HG03280 (cell line): ENCODE results near the gene SNX19.
A peak's percentile ranks its signal among the peaks of the same experiment; 100 is the strongest.
"Not testable (repeated sequence)": the region's sequence is repeated elsewhere in the genome, so short reads cannot be mapped to it uniquely, and the experiment has no call there.

Experiments used
- ATAC-seq: cut with Tn5 transposase; IDR thresholded peaks from one replicate; pipeline ENCODE4 v1.9.1; 2021; ENCODE audit warnings: mild to moderate bottlenecking, moderate library complexity; ENCODE audit not compliant: unreplicated experiment

Gene SNX19

GRCh38 chr11:130873761-130874160, 42.5 kb downstream of the SNX19 start:
- ATAC-seq, result no peak

- no peak for ATAC-seq
Observed at GRCh38 chr11:130872981-130873380, 43.3 kb downstream of the SNX19 start.

GRCh38 chr11:130872513-130872912, 43.8 kb downstream of the SNX19 start:
- ATAC-seq, result no peak

- no peak for ATAC-seq
Observed at GRCh38 chr11:130872102-130872501, 44.2 kb downstream of the SNX19 start.

GRCh38 chr11:130871616-130872015, 44.7 kb downstream of the SNX19 start:
- no peak for ATAC-seq

GRCh38 chr11:130868721-130869390, 47.4 kb downstream of the SNX19 start:
- no peak for ATAC-seq

- no peak for ATAC-seq
Observed at GRCh38 chr11:130868086-130868710, 48.1 kb downstream of the SNX19 start.

- no peak for ATAC-seq
Observed at GRCh38 chr11:130866831-130867230, 49.4 kb downstream of the SNX19 start.

- ATAC-seq, result no peak
Observed at GRCh38 chr11:130865774-130866114, 50.5 kb downstream of the SNX19 start.

GRCh38 chr11:130865091-130865773, 51.0 kb downstream of the SNX19 start:
- no peak for ATAC-seq

- peak; percentile 83 for ATAC-seq
Observed at GRCh38 chr11:130861902-130862860, 54.1 kb downstream of the SNX19 start.

- ATAC-seq, result no peak
Observed at GRCh38 chr11:130861283-130861682, 55.0 kb downstream of the SNX19 start.

GRCh38 chr11:130859886-130860285, 56.4 kb downstream of the SNX19 start:
- ATAC-seq, result no peak

GRCh38 chr11:130858215-130858614, 58.1 kb downstream of the SNX19 start:
- no peak for ATAC-seq

- ATAC-seq, result not testable (repeated sequence)
Observed at GRCh38 chr11:130855707-130856106, 60.6 kb downstream of the SNX19 start.

GRCh38 chr11:130854483-130854882, 61.8 kb downstream of the SNX19 start:
- no peak for ATAC-seq

GRCh38 chr11:130852589-130852988, 63.7 kb downstream of the SNX19 start:
- ATAC-seq, result no peak

GRCh38 chr11:130850185-130850944, 65.9 kb downstream of the SNX19 start:
- no peak for ATAC-seq

- no peak for ATAC-seq
Observed at GRCh38 chr11:130849215-130849568, 67.1 kb downstream of the SNX19 start.
